Astrocyte (in vitro differentiated cells and primary cell): Measurements from ENCODE around the gene MLLT10.

Experiments used
- CTCF ChIP-seq: IDR thresholded peaks from 2 replicates; pipeline ENCODE4 v1.5.1; 2011; ENCODE audit warnings: low read depth, mild to moderate bottlenecking, inconsistent platforms, low read length, moderate library complexity; ENCODE audit not compliant: insufficient read depth
- EZH2 ChIP-seq: IDR thresholded peaks from 2 replicates; pipeline ENCODE4 v1.6.1; 2012; ENCODE audit warnings: mild to moderate bottlenecking, low read length, inconsistent platforms; ENCODE audit not compliant: insufficient read depth

DNA sequence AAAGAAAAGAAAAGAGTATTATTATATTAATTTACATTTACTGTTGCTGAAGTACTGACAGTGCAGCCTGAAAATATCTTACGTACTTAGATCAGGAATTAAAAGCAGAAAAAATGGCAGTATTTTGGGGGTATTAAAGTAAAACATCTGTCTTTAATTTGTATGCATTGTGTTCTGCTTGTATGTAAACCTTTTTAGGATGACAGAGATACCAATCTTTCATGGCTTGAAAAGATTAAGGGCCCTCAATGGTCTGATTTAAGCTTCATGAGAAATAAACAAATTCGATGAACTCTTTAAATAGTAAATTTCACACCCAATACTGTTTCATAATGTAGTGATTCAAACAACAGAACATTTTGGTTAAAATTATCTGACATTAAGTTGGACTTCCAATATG lies 116.3 kb downstream of the MLLT10 start:
- TF ChIP-seq CTCF, result no peak
- no peak for TF ChIP-seq EZH2
